Thyroid gland (tissue), 4 donors: Measurements from ENCODE around the gene INHBE.

ENCODE experiments used
- CTCF ChIP-seq, 6 experiments: fragments of 200-600 bp in 3 of 6; fragments of 450-650 bp in 3 of 6; sonication (generic) in 3 of 6; IDR thresholded peaks; one replicate each; pipeline ENCODE4 v1.5.1; 2016 to 2019; ENCODE audit warnings: antibody characterized with exemption in 6 of 6, mild to moderate bottlenecking in 2 of 6, inconsistent platforms in 1 of 6, moderate library complexity in 1 of 6
- POLR2A ChIP-seq, 2 donors: fragments of 450-650 bp; IDR thresholded peaks; one replicate each; pipeline ENCODE4 v1.6.1; 2017; ENCODE audit warnings: antibody characterized with exemption in 2 of 2, mild to moderate bottlenecking in 2 of 2, moderate library complexity in 1 of 2

- TF ChIP-seq CTCF (IDR thresholded peaks at IDR 0.05) (no peak), POLR2A (IDR thresholded peaks at IDR 0.05) (no peak)
These were observed 5.8 kb downstream of the INHBE start for GRCh38 chr12:57460841-57461275.
